Measurements from ENCODE around the gene XG.

The XG gene

DNA sequence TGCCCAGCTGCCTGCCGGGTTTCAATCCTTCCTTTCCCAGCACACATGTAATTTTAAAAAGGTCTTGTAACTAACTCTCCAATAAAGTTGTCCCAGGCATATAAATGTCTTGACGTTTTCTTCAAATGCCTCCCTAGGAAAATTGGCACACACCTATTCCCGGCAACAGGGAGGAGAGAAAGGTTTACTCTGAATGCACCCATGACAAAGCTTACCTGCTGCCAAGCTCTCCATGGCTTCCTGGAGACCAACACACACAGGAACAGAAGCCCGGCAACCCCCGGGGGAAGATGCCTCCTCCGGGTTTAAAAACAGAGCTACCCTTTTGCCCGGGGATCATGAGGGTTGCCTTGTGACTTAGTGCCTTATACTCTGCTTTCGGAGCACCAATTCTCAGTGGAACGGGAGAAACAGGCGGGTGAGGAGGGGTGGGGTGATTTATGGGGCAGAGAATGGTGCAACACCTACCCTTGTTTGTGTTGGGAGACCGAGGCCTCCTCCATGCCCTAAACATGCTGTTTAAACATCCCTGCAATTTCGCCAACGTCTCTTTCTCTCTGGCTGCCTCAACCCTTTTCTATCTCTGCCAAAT is 72.1 kb downstream of the XG start:
- DNase-seq = no peak

GRCh38 chrX:2824886-2825285 is 73.0 kb downstream of the XG start:
- DNase-seq = no peak

DNA sequence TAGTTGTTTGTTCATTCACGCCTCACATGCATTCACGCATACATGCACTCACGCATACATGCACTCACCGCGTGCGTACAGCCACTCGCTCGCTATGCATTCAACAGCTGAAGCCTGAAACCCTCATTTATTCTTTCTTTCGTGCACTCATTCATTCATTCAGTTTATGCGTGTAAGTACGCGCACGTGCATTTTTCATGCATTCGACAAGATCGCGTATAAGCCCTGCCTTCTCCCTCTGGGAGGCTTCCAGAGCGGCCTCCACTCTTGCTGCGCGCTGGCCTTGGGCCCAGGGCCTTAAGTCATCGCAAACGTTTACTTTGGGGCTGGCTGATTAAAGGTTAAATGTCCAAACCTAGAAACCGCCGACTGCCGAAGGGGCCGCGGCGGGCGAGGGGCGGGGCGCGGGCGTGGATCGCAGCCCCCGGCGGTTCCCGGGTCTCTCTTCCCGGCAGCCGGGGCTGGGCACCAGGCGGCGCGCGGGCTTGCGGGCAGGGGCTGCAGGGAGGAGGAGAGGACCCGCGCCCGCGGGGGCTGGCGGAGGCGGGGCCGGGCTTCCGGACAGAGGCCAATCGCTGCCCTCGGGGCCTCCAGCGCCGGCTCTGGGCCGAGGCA is 76.6 kb downstream of the XG start, which contains the start of gene GYG2:
Gene GYG2, plus strand, starts transcription at position 587 of the 615 bp plus-strand sequence. CDS start 1,259 bp downstream, outside the sequence.
- no peak for DNase-seq

- no peak for DNase-seq
Observed at GRCh38 chrX:2828959-2829411, 77.1 kb downstream of the XG start.

DNA sequence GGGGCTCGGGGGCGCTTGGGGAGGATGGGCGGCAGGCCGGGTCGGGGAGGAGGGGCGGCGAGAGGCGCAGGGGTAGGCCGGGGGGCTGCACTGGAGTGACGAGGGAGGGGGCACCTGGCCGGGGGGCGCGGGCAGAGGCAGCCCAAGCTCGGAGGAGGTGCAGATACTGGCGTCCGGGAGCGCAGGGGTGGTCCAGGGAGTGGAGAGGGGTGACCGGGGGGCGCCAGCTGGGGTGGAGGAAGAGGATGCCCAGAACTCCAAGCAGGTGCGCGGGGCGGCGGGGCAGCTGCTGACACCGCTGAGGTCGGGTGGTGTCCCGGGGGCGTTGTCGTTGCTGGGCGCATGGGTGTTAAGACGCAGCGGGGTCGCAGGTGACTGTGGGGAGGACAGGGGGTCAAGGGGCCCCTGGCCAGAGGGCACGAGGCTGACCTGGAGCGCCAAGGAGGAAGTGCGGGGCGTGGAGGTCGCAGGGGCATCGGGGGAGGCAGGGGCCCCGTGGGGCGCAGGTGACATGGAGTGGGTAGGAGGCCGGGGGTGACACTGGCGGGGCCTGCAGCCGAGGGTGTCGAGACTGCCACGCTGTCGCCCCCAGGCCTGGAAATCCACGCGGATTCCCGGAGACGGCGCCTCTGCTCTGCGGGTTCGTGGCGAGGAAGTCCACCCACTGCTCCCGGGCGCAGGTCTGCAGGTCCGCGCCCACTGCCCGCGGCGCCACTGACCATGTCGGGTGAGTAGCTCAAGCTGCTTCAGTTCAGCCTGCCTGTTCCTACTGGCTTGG is 77.8 kb downstream of the XG start:
- DNase-seq = no peak

GRCh38 chrX:2831471-2832228 is 79.8 kb downstream of the XG start:
- DNase-seq = no peak

GRCh38 chrX:2837961-2838360 is 86.1 kb downstream of the XG start:
- no peak for DNase-seq

DNA sequence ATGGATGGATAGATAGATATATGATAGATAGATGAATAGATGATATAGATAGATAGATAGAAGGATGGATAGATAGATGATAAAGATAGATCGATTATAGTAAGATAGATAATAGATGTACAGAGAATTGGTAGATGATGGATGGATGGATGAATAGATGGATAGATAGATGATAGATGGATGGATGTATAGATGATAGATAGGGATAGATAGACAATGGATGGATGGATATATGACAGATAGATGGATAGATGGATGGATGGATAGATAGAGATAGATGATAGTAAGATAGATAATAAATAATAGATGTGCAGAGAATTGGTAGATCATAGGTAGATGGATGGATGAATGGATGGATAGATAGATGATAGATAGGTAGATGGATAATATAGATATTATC is 89.1 kb downstream of the XG start:
- no peak for DNase-seq

DNA sequence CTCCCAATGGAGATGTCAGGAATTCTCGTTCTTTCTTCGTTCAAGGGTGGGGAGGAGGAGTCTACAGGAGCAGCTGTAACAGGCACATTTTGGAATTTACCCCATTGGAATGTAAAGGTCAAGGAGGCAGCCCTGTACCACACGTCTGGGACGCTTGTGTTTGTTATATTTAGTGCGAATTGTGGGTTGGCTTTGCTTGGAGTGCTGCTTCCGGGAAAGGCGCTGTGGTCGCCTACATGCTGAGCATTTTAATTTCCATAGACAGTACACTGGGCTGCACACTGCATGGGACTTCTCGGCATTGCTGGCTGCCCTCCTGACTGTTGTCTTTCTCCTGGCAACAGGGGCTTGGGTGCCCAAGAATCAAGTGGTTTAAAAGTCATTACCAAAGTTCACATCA is 89.7 kb downstream of the XG start:
- no peak for DNase-seq

GRCh38 chrX:2846992-2847391 is 95.2 kb downstream of the XG start:
- DNase-seq = no peak

- no peak for DNase-seq
Observed at GRCh38 chrX:2848871-2849301, 97.0 kb downstream of the XG start.

- no peak for DNase-seq
Observed at GRCh38 chrX:2854918-2855317, 103.1 kb downstream of the XG start.

GRCh38 chrX:2855761-2856160 is 103.9 kb downstream of the XG start:
- no peak for DNase-seq

DNA sequence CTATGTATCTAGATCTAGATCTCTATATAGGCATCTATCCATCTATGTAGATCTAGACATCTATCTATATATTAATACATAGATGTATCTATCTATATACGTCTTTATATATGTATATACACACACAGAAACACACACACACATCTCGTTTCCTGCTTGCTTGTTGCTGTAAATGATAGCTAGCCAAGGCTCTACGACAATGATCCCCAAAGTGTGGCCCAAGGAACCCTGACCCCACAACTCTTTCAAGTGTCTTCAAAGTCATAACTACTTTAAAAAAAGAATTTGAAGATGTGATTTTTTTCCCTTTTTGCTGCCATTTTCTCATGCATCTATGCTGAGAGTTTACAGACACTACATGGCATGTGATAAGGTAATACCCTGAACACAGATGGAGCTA is 105.7 kb downstream of the XG start:
- no peak for DNase-seq

GRCh38 chrX:2859197-2859797 is 107.5 kb downstream of the XG start:
- DNase-seq = no peak

GRCh38 chrX:2862404-2862803 is 110.6 kb downstream of the XG start:
- no peak for DNase-seq

GRCh38 chrX:2863646-2864045 is 111.8 kb downstream of the XG start:
- DNase-seq = no peak

Data from CD4-positive, alpha-beta T cell treated with Interleukin-21 for 1 hour (primary cell).